HG02571 (cell line): ENCODE measurements around the gene GPR155.
A peak's percentile ranks its signal among the peaks of the same experiment; 100 is the strongest.

Experiments
- ATAC-seq: cut with Tn5 transposase; IDR thresholded peaks from one replicate; pipeline ENCODE4 v1.9.1; 2021; ENCODE audit warnings: mild to moderate bottlenecking, moderate library complexity; ENCODE audit not compliant: unreplicated experiment

The GPR155 gene, protein sequence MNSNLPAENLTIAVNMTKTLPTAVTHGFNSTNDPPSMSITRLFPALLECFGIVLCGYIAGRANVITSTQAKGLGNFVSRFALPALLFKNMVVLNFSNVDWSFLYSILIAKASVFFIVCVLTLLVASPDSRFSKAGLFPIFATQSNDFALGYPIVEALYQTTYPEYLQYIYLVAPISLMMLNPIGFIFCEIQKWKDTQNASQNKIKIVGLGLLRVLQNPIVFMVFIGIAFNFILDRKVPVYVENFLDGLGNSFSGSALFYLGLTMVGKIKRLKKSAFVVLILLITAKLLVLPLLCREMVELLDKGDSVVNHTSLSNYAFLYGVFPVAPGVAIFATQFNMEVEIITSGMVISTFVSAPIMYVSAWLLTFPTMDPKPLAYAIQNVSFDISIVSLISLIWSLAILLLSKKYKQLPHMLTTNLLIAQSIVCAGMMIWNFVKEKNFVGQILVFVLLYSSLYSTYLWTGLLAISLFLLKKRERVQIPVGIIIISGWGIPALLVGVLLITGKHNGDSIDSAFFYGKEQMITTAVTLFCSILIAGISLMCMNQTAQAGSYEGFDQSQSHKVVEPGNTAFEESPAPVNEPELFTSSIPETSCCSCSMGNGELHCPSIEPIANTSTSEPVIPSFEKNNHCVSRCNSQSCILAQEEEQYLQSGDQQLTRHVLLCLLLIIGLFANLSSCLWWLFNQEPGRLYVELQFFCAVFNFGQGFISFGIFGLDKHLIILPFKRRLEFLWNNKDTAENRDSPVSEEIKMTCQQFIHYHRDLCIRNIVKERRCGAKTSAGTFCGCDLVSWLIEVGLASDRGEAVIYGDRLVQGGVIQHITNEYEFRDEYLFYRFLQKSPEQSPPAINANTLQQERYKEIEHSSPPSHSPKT

DNA sequence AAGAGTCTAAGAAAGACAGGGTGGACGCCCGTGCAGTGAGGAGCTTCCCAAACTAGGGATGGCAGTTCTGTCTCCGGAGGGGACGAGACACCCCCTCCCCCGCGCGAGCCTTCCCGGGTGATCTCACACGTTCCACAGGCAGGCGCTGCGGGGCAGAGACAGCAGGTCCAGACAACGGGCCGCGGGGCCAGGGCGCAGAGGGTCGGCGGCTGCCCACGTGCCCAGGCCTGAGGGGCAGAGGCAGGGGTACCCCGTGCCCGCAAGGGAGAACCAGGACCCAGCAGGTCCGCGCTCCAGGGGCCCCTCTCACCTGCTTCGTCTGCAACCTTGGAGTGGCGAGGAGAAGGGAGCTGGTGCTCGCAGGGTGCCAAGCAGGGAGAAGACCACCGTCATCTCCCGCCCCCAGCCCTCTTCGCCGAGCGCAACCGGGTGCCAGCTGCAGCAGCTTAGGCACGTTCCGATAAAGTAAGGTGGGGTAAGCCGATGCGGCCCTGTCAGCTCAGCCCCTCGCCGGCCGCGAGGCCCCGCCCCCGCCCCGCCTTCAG, at the start of gene GPR155:
Gene GPR155, minus strand, starts transcription at position 467 of the 545 bp plus-strand sequence. CDS start 5,073 bp downstream, outside the sequence.
- ATAC-seq, result peak; percentile 48

DNA sequence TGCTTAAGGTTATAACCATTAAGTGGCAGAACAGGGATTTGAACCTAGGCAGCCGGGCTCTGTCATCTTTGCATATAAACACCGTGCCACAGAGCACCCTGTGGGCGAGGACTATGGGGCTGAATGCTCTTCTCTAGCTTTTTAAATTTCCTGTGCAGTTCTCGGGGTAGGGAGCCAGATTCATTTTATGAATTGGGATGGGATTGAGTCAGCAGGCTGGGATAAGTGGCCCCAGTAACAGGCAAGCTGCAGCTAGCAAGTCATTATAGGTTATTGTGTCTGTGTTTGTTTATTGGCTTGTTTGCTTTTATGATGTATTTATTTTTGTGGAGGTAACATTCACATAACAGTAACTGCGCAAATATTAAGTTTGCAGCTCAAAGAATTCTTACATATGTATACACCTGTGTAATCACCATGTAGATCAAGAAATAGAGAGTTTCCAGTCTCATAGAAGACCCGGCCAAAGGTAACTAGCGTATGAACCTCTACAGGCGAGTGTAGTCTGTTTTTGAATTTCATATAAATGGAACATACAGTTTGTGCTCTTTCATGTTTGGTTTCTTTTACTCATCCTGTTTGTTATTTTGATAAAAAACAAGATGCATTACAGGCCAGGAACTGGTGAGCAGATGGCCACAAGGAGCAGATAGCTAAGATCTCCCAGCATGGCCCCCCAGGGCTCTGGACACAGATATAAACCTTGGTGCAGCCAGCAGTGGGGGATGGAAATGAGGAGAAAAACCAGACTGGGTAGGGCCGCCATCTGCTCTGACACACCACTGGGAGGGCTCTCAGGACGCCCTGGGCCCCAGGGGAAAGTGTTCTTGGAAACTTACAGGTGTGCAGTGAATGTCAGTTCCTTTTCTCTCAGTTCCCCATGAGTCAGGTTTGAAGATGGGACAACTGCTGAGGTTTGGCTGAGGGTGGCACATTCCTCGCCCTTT, 49.2 kb upstream of the GPR155 start:
- no peak for ATAC-seq

DNA sequence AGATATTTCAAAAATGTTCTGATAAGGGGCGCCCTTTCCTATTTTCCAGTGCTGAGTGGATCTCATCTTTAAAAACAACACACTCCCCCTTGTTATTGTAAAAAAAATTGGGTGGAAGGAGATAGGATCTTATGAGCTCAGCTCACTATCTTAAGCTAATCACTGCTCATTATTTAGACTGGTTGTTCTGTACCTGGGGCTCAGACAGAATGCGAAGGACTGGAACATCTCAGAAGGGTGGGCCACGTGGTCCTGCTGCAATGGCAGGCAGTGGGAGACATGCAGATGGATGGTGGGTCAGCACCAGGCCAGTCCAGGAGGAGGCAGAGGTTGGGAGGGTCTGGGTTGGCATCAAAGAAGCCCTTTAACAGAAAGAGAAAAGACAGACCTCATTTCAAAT, 48.3 kb upstream of the GPR155 start:
- no peak for ATAC-seq

DNA sequence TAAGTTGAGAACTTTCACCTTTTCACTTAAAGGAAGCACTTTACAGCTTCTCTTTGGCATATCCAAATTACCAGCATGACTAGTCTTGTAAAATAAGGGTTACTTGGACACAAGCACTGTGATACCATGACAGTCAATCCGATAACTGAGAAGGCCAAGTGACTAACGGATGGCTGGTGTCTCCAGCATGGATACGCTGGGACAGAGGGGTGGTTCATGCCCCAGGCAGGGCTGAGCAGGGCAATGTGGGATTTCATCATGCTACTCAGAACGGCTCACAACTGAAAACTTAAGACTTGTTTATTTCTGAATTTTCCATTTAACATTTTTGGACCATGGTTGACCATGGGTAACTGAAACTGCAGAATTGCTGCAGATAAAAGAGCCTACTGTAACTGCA, 43.1 kb upstream of the GPR155 start:
- no peak for ATAC-seq

DNA sequence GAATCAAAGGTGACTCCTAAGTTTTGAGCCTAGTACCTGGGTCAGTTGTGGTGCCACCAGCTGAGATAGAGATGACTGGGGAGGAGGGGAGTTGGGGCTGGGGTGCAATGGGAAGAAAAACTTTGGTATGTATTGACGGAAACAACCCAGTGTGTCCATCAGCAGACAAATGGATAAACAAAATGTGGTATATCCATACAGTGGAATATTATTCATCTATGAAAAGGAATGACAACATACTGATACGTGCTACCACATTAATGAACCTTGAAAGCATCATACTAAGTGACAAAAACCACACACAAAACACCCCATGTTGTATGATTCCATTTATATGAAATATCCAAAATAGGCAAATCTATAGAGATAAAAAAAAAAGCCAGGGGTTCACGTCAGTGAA, 41.1 kb upstream of the GPR155 start:
- ATAC-seq, result no peak

- ATAC-seq, result no peak
Observed at GRCh38 chr2:174527101-174527721, 40.4 kb upstream of the GPR155 start.

DNA sequence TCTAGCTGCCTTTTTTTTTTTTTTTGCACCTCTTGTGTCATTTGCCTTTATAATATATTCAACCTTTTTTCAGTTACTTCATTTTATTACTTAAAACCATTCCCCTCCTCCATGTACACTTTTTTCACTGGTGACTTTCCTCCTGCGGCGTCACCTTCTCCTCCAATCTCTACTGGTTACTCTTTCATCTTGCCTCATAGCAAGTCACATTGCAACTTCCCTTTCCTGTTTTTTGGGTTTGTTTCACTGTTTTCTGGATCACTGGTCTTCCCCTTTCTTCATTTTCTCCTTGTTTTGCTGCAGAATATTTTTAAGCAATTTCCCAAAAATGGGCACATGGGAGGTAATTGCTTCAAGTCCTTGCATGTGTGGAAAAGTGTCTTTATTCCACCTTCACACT, 37.7 kb upstream of the GPR155 start:
- ATAC-seq, result no peak

DNA sequence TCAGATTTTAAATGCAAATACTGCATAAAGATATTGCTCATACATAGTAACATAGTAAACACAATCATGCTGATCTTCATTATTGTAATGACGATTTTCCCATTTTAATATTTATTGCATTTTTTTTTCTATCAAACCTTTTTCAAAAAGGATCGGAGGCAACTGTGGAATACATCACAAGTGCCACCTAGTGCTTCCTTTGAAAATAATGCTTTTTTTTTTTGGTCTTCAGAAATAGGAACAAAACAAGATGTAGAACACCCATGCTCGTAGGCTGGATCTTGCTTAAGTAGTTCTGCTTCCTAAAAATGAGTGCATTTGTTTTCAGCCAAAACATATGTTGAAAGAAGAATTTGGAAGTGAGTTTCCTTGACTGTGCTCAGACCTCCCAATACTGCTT, 35.7 kb upstream of the GPR155 start:
- no peak for ATAC-seq

DNA sequence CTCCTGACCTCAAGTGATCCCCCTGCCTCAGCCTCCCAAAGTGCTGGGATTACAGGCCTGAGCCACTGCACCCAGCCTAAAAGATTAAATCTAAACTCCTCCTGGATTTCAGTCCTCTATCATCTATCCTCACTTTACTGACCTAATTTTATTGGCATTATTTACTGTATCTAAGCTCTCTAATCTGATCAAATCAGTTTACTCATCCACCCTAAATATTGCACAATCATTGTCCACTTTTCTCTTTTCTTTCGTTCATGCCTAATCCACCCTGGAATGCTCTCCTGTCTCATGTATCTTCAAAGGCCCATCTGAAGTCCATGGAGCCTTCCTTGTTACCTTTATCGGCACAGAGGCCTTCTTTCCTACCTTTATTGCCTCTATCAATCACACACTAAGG, 31.6 kb upstream of the GPR155 start:
- ATAC-seq, result no peak

DNA sequence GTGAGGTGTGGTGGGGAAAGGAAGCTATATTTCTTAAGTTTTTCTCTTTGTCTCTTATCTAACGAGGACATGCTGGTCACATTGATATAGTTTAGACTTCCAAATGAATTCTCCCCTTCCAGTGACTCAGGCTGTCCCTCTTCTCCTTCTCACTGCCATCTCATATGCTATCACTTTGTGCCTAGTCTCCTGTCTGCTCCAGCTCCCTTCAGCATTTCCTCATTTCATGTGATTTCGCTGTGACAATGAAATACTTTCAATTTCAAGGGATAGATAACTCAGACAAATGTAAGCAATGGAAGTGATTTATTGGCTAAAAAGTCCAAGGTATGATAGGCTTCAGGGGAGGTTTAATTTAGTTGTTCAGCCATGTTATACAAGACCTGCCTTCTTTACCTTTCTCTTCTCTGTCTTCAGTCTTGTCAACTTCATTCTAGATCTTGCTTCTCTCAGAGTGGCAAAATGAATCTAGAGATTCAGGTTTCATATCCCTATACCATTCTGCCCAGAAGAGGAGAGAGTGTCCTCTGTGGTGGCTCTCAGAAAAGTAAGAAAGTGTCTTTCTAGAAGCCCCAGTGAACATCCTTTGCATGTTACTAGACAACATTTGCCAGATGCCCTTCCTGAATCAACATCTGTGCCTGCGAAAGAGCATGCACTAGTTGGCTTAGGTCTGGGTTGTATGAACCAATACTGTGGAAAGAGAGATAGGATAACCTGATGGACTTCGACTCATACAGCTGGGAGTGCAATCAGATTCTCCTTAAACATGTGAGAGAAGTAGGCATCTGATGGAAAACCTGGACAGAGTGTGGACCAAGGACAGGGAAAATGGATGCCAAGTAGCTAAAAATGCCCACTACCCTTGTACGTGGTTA, 29.9 kb upstream of the GPR155 start:
- ATAC-seq, result no peak

- ATAC-seq, result no peak
Observed at GRCh38 chr2:174512345-174512744, 25.5 kb upstream of the GPR155 start.

DNA sequence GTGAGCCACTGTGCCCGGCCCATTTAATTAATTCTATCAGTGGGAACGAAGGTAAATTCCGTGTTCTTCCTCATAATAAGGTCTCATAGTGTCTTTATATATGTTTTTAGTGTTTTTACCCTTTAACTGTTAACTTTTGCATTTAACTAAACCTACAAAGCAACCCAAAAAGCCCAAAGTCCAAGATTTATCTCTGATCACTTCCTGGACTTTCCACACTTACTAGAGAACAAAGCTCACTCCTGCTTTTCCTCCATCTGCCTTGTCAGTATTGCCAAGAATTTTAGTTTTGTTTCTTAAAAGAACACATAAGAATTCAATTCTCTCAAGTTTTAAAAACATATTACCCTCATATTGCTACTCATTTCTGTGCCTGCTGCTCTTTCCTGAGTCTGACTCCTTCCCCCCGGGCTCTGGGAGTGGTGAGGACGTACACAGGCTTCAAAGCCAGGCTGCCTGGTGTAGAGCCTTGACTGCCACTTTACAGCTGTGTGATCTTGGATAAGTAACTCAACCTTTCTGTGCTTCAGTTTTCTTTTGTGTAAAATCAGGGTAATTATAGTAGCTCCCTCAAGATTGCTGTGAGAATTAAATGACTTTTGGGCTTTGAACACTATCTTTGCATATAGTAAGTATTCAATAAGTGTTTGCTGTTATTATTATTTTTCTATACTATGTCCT, 24.9 kb upstream of the GPR155 start:
- ATAC-seq, result no peak

DNA sequence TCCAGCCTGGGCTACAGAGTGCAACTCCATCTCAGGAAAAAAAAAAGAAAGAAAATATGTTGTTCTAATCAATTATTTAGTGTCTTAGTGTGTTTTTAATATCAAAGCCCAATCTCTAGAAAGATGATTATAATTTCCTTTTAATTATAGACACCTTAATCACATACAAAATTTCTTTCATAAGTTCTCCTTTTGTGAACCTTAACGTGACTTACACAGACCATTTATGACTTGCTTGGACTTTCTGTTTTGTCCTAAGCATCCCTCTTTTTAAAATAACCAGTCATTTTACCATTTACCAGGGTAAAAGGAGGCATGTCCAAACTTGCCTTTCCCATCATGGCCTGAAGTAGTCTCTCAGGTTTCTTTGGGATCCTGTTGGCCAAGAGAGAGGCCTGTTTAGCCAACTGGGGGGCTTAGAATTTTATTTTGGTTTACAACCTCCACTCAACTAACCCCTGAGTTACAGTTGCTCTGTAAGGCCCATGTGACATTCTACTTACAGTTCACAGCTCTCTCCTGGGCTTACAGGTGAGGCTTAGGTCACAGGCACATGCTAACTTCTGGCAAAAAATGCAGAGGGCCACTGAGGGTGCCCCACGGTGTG, 23.9 kb upstream of the GPR155 start:
- ATAC-seq, result no peak

DNA sequence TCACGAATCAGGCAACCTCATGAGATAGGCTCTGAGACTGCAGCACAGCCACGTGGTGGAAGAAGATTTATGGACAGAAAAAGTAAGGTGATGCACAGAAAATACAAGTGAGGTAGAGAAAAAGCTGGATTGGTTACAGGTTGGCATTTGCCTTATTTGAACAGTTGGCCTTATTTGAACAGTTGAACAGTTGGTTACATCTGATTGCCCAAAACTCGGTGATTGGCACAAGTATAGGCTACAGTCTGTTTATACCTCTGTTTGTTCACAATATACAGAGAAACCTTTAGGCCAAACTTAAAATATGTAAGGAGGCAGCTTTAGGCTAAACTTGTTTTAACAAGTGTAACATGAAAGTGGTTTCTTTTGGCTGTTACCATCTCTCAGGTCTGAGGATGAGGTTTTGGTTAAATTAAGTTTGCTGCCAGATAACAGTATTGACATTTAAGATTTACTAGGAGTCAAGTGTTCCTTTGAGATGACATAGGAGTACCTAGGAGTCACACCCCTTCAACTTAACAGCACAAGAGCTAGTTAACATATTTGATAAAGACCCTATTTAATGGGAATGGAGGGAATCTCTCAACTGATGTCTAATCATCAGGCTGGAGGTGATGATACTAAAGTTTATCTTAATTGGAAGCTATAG, 16.5 kb upstream of the GPR155 start:
- ATAC-seq, result no peak

GRCh38 chr2:174499371-174499770, 12.5 kb upstream of the GPR155 start:
- ATAC-seq, result no peak

DNA sequence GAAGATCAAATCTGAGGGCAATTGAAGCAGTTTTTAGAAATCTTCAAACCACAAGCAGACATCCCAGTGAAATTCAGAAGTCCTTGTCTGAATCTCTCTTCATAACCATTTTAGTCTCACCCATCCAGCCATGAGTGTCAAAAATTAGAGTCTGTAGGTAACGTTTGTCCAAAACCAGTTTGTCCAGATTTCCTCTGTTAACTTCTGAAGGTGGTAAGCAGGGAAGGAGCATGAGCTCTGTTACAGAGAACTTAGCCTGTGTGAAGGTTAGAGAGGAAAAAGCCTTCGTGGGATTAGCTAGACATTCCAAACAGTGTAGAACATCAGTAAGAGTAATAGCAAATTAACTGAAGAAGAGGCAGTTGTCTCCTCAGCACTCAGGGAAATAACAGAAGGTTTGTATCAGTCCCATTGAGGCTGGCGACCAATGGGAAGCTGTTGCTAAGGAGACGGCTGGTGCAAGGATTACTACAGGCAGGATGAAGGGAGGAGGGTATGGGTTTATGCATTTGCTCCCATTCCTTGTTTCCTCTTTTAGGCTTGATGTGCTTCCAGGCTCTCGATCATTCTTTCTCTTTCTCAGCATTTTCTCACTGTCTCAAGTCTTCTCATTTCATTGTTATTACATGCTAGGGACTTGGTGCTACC, 8.7 kb upstream of the GPR155 start:
- ATAC-seq, result no peak
